Epithelial cell of esophagus (primary cell): Measurements from ENCODE around the gene ALDH1A2.
A peak's percentile ranks its signal among the peaks of the same experiment; 100 is the strongest.

Source experiments
- DNase-seq: peaks from one replicate; pipeline ENCODE4 v3.0.0; 2010; ENCODE audit warnings: low read depth
- H3K4me3 ChIP-seq: 2 replicates; pipeline ENCODE4 v1.5.1; 2011; ENCODE audit warnings: mild to moderate bottlenecking, low read length, control low read depth
- CTCF ChIP-seq: IDR thresholded peaks from 2 replicates; pipeline ENCODE4 v1.5.1; 2011; ENCODE audit warnings: low read depth, mild to moderate bottlenecking, low read length, control low read depth, inconsistent platforms; ENCODE audit not compliant: insufficient read depth; ENCODE audit errors: missing control alignments

The ALDH1A2 gene

GRCh38 chr15:58043192-58043903, 22.2 kb downstream of the ALDH1A2 start:
- DNase-seq: peak; percentile 55
- peak; percentile 65 for TF ChIP-seq CTCF
- no peak overlapping the region for H3K4me3 ChIP-seq

- no peak for DNase-seq
- no peak for TF ChIP-seq CTCF
- no peak overlapping the region for H3K4me3 ChIP-seq
Measured at GRCh38 chr15:58042006-58042405, 23.5 kb downstream of the ALDH1A2 start.

GRCh38 chr15:58040150-58040549, 25.4 kb downstream of the ALDH1A2 start:
- no peak for TF ChIP-seq CTCF
- peak; percentile 77 for DNase-seq

GRCh38 chr15:58039079-58040035, 26.2 kb downstream of the ALDH1A2 start:
- no peak for TF ChIP-seq CTCF
- no peak overlapping the region for H3K4me3 ChIP-seq
- DNase-seq: peak; percentile 27

More at GRCh38 chr15:58040150-58040549, 25.4 kb downstream of the ALDH1A2 start:
- H3K4me3 ChIP-seq: no peak overlapping the region

- TF ChIP-seq CTCF: no peak
- peak; percentile 81 for DNase-seq
- no peak overlapping the region for H3K4me3 ChIP-seq
Measured at GRCh38 chr15:58038426-58039078, 27.0 kb downstream of the ALDH1A2 start.

GRCh38 chr15:58037723-58038301, 27.7 kb downstream of the ALDH1A2 start:
- DNase-seq: no peak
- no peak for TF ChIP-seq CTCF
- no peak overlapping the region for H3K4me3 ChIP-seq
